Activated CD4-positive, alpha-beta T cell treated with anti-CD3 and anti-CD28 coated beads, Interleukin-2, amount 50 U/mL, for 4 hours (primary cell): Measurements from ENCODE around the gene COBL.
A peak's percentile ranks its signal among the peaks of the same experiment; 100 is the strongest.

Experiments
- DNase-seq, 2 experiments: peaks; one replicate each; pipeline ENCODE4 v3.0.0-alpha.2; 2020

Gene COBL

GRCh38 chr7:51140199-51141164 lies 176.1 kb downstream of the COBL start:
- no peak for DNase-seq

- DNase-seq: no peak
Observed at GRCh38 chr7:51139796-51140195, 176.8 kb downstream of the COBL start.

- DNase-seq: no peak
Observed at GRCh38 chr7:51138123-51139085, 178.2 kb downstream of the COBL start.

- DNase-seq: no peak
Observed at GRCh38 chr7:51135576-51135975, 181.0 kb downstream of the COBL start.

GRCh38 chr7:51134013-51134441 lies 182.6 kb downstream of the COBL start:
- DNase-seq: no peak

GRCh38 chr7:51132661-51133060 lies 183.9 kb downstream of the COBL start:
- no peak for DNase-seq

- DNase-seq: no peak
Observed at GRCh38 chr7:51129527-51130472, 186.8 kb downstream of the COBL start.

- no peak for DNase-seq
Observed at GRCh38 chr7:51128545-51129435, 187.8 kb downstream of the COBL start.

- no peak for DNase-seq
Observed at GRCh38 chr7:51127618-51127904, 189.0 kb downstream of the COBL start.

GRCh38 chr7:51126813-51127617 lies 189.6 kb downstream of the COBL start:
- DNase-seq: no peak

- DNase-seq: no peak
Observed at GRCh38 chr7:51126324-51126723, 190.3 kb downstream of the COBL start.

GRCh38 chr7:51124321-51124720 lies 192.3 kb downstream of the COBL start:
- no peak for DNase-seq

GRCh38 chr7:51123322-51124019 lies 193.1 kb downstream of the COBL start:
- peak; percentile 12 to 26 for DNase-seq

GRCh38 chr7:51121931-51122425 lies 194.6 kb downstream of the COBL start:
- peak in 1 of 2 experiments; percentile 1 for DNase-seq

- no peak for DNase-seq
Observed at GRCh38 chr7:51121036-51121790, 195.4 kb downstream of the COBL start.

GRCh38 chr7:51118628-51119027 lies 198.0 kb downstream of the COBL start:
- no peak for DNase-seq

- no peak for DNase-seq
Observed at GRCh38 chr7:51114501-51114900, 202.1 kb downstream of the COBL start.

- no peak for DNase-seq
Observed at GRCh38 chr7:51113962-51114361, 202.6 kb downstream of the COBL start.

GRCh38 chr7:51113560-51113959 lies 203.0 kb downstream of the COBL start:
- no peak for DNase-seq
